T-helper 1 cell treated with Interleukin-12 subunit alpha and Interleukin-12 subunit beta and Interleukin-4 antibody, amounts not matched to agents 30 μg/mL and 1 μg/mL, for 36 hours (primary cell): Measurements from ENCODE around the gene PLD1.
"Not testable (repeated sequence)": the region's sequence is repeated elsewhere in the genome, so short reads cannot be mapped to it uniquely, and the experiment has no call there.

Experiments
- H3K27ac Mint-ChIP-seq: one replicate; pipeline ENCODE4 v1.8.0; 2021; ENCODE audit warnings: mild to moderate bottlenecking, mixed read lengths
- H3K27me3 Mint-ChIP-seq: one replicate; pipeline ENCODE4 v1.8.0; 2021; ENCODE audit warnings: low read depth, mixed read lengths
- H3K36me3 Mint-ChIP-seq: one replicate; pipeline ENCODE4 v1.8.0; 2021; ENCODE audit warnings: low read depth, mixed read lengths
- H3K4me1 Mint-ChIP-seq: one replicate; pipeline ENCODE4 v1.8.0; 2021; ENCODE audit warnings: low read depth, mixed read lengths
- H3K4me3 Mint-ChIP-seq: one replicate; pipeline ENCODE4 v1.8.0; 2021; ENCODE audit warnings: mild to moderate bottlenecking, moderate library complexity, mixed read lengths
- H3K9me3 Mint-ChIP-seq: one replicate; pipeline ENCODE4 v1.8.0; 2021; ENCODE audit warnings: mixed read lengths

PLD1 gene

GRCh38 chr3:171748064-171748924 is 62.0 kb downstream of the PLD1 start:
- Mint-ChIP-seq H3K4me1 (no peaks in the 10 kb centered on the region), H3K4me3 (no peak overlapping the region), H3K36me3 (no peaks in the 10 kb centered on the region), H3K9me3 (no peaks in the 10 kb centered on the region), H3K27me3 (peaks cover 26% of the 10 kb centered on the region), H3K27ac (no peak overlapping the region)

GRCh38 chr3:171747223-171747920 is 62.9 kb downstream of the PLD1 start:
- no peak overlapping the region for H3K4me3 Mint-ChIP-seq
- no peaks in the 10 kb centered on the region for H3K36me3 Mint-ChIP-seq
- peaks cover 23% of the 10 kb centered on the region for H3K27me3 Mint-ChIP-seq
- H3K27ac Mint-ChIP-seq = no peak overlapping the region
- no peaks in the 10 kb centered on the region for H3K9me3 Mint-ChIP-seq
- H3K4me1 Mint-ChIP-seq = no peaks in the 10 kb centered on the region

- not testable (repeated sequence) for H3K27ac Mint-ChIP-seq, H3K9me3 Mint-ChIP-seq, H3K4me3 Mint-ChIP-seq, H3K4me1 Mint-ChIP-seq, H3K36me3 Mint-ChIP-seq
- H3K27me3 Mint-ChIP-seq = peaks cover 22% of the 10 kb centered on the region
Observed at GRCh38 chr3:171746320-171747222, 63.7 kb downstream of the PLD1 start.

- no peaks in the 10 kb centered on the region for H3K9me3 Mint-ChIP-seq
- H3K36me3 Mint-ChIP-seq = no peaks in the 10 kb centered on the region
- H3K27ac Mint-ChIP-seq = no peak overlapping the region
- no peaks in the 10 kb centered on the region for H3K4me1 Mint-ChIP-seq
- H3K4me3 Mint-ChIP-seq = no peak overlapping the region
- peaks cover 22% of the 10 kb centered on the region for H3K27me3 Mint-ChIP-seq
Observed at GRCh38 chr3:171745577-171746319, 64.5 kb downstream of the PLD1 start.

GRCh38 chr3:171744158-171744741 is 66.0 kb downstream of the PLD1 start:
- Mint-ChIP-seq H3K27me3 (peaks cover 16% of the 10 kb centered on the region), H3K36me3 (no peaks in the 10 kb centered on the region), H3K27ac (no peak overlapping the region), H3K9me3 (no peaks in the 10 kb centered on the region), H3K4me1 (no peaks in the 10 kb centered on the region), H3K4me3 (no peak overlapping the region)

GRCh38 chr3:171743327-171744157 is 66.7 kb downstream of the PLD1 start:
- H3K27ac Mint-ChIP-seq = no peak overlapping the region
- H3K9me3 Mint-ChIP-seq = no peaks in the 10 kb centered on the region
- H3K4me1 Mint-ChIP-seq = no peaks in the 10 kb centered on the region
- no peak overlapping the region for H3K4me3 Mint-ChIP-seq
- H3K27me3 Mint-ChIP-seq = peaks cover 12% of the 10 kb centered on the region
- H3K36me3 Mint-ChIP-seq = no peaks in the 10 kb centered on the region

- H3K36me3 Mint-ChIP-seq = no peaks in the 10 kb centered on the region
- H3K4me3 Mint-ChIP-seq = no peak overlapping the region
- H3K27ac Mint-ChIP-seq = no peak overlapping the region
Observed at GRCh38 chr3:171741377-171741776, 68.9 kb downstream of the PLD1 start.

GRCh38 chr3:171736556-171736955 is 73.7 kb downstream of the PLD1 start:
- no peaks in the 10 kb centered on the region for H3K36me3 Mint-ChIP-seq
- H3K27me3 Mint-ChIP-seq = peaks cover 11% of the 10 kb centered on the region
- no peak overlapping the region for H3K27ac Mint-ChIP-seq
- H3K9me3 Mint-ChIP-seq = no peaks in the 10 kb centered on the region
- H3K4me3 Mint-ChIP-seq = no peak overlapping the region
- no peaks in the 10 kb centered on the region for H3K4me1 Mint-ChIP-seq

More at GRCh38 chr3:171741377-171741776, 68.9 kb downstream of the PLD1 start:
- Mint-ChIP-seq H3K9me3 (no peaks in the 10 kb centered on the region), H3K4me1 (no peaks in the 10 kb centered on the region), H3K27me3 (peaks cover 17% of the 10 kb centered on the region)

GRCh38 chr3:171733561-171733960 is 76.7 kb downstream of the PLD1 start:
- Mint-ChIP-seq H3K9me3 (no peaks in the 10 kb centered on the region), H3K27ac (no peak overlapping the region), H3K4me3 (no peak overlapping the region), H3K36me3 (no peaks in the 10 kb centered on the region), H3K27me3 (peaks cover 7% of the 10 kb centered on the region), H3K4me1 (no peaks in the 10 kb centered on the region)

GRCh38 chr3:171732756-171733155 is 77.5 kb downstream of the PLD1 start:
- H3K9me3 Mint-ChIP-seq = no peaks in the 10 kb centered on the region
- no peaks in the 10 kb centered on the region for H3K36me3 Mint-ChIP-seq
- H3K4me1 Mint-ChIP-seq = no peaks in the 10 kb centered on the region
- no peak overlapping the region for H3K4me3 Mint-ChIP-seq
- peaks cover 7% of the 10 kb centered on the region for H3K27me3 Mint-ChIP-seq
- H3K27ac Mint-ChIP-seq = no peak overlapping the region

- Mint-ChIP-seq H3K36me3 (no peaks in the 10 kb centered on the region), H3K27me3 (no peaks in the 10 kb centered on the region), H3K9me3 (no peaks in the 10 kb centered on the region), H3K4me1 (no peaks in the 10 kb centered on the region), H3K27ac (no peak overlapping the region), H3K4me3 (no peak overlapping the region)
Observed at GRCh38 chr3:171731691-171732090, 78.6 kb downstream of the PLD1 start.

GRCh38 chr3:171729452-171730334 is 80.6 kb downstream of the PLD1 start:
- Mint-ChIP-seq H3K4me1 (no peaks in the 10 kb centered on the region), H3K27ac (no peak overlapping the region), H3K27me3 (peaks cover 2% of the 10 kb centered on the region), H3K9me3 (no peaks in the 10 kb centered on the region), H3K36me3 (no peaks in the 10 kb centered on the region), H3K4me3 (no peak overlapping the region)
